HUDEP-2 (cell line): ENCODE results near the gene ADGRB3.
"Not testable (repeated sequence)": the region's sequence is repeated elsewhere in the genome, so short reads cannot be mapped to it uniquely, and the experiment has no call there.

ENCODE experiments used
- DNase-seq, 76 experiments: peaks; one replicate each; lab custom pipeline; 2025; ENCODE audit not compliant: unreplicated experiment in 76 of 76; lab: John Stamatoyannopoulos, UW

ADGRB3 gene

GRCh38 chr6:68735866-68736265 lies 100.8 kb downstream of the ADGRB3 start:
- no peak for DNase-seq

DNA sequence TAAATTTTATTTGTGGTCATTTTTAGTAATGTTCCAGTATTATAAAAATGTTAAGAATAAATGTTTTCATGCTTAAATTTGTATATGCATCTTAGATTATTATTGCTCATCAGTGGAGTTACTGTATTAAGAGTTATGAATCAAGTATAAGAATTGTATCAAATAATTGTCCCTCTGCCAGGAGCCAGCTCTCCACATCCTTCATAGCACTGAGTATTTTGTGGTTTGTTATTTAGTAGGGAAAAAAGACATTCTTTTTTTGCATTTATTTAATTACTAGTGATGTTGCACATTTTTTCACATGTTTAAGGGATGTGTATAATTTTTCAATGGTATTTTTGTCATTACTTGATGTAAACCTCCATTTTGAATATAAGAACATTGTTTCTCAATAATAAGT lies 102.0 kb downstream of the ADGRB3 start:
- no peak for DNase-seq

DNA sequence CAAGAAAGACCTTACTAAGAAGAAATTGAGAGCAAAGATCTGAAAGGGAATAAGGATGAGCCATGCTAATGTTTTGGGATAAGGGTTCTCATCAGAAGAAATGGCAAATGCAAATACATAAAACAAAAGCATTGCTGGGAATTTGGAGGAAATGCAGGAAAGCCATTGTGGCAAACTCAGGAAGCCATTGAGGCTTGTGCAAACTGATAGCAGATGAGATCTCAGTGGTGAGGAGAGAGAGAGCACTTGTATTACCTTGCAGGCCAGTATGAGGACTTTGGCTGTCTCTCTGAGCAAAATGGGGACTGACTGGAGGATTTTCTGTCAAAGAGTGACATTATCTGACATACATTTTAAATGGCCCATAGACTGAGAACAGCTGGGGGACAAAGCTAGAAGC lies 103.0 kb downstream of the ADGRB3 start:
- no peak for DNase-seq

DNA sequence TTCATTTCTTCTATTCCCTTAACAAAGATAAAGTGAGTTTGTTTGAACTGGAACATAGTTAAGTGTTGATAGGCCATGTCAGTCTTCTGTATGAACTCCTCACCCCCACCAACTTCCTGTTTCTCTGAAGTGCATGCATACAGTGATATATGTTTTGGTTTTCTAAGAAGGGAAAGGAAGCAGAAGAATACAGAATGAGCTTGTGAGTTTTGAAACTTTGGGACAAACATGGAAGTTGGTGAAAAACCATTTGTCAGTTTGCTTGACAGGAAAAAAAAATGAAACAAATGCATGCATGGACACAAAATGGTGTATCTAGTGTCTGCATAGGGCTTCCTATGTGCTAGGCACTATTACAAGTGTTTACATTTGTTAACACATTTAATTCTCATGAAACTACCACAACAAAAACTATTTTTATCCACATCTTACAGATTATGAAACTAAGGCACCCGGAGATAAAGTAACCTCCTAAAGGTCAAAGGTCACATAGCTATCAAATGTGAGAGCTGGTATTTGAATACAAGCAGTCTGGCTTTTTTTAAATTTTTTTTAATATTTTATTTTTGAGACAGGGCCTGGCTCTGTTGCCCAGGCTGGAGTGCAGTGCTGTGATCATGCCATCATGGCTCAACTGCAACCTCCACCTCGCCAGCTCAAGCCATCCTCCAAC lies 105.9 kb downstream of the ADGRB3 start:
- no peak for DNase-seq

- DNase-seq: no peak
These were observed 106.7 kb downstream of the ADGRB3 start for GRCh38 chr6:68741501-68742386.

DNA sequence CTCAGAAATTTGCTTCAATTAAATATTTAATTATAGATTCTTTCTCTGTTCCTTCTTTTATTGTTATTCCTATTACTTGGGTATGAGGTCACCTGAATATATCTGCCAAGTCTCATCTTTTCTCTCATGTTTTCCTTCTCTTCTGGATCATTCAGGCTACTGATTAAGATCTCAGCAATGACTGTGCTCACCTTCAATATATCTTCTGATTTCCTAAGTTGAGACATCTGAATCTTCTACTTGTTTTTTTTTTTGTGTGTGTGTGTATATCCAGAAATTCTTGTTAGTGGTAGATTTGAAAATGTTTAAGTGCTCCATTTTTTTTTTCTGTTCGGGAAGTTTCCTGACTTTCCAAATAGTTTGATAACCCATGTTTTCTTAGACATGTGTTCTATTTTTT lies 108.0 kb downstream of the ADGRB3 start:
- no peak for DNase-seq

GRCh38 chr6:68744376-68744775 lies 109.3 kb downstream of the ADGRB3 start:
- not testable (repeated sequence) for DNase-seq

DNA sequence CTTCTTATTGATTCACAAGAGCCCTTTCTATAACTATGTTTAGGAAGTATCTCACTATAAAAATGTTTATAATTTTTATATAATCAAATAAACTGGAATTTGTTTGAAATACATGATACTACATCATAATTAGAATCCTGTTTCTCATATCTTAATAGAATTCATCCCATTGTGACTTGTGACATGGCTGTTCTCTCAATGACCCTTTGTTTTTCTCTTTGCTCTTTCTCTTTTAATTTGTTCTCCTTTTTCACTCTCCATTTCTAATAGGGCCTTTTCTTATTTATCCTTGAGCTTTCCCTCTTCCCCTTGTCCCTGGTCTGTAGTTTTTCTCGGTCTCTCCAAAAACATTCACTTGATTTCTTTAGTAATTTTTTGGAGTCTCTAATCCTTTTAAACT lies 111.3 kb downstream of the ADGRB3 start:
- DNase-seq: no peak

GRCh38 chr6:68747110-68747790 lies 112.2 kb downstream of the ADGRB3 start:
- no peak for DNase-seq

DNA sequence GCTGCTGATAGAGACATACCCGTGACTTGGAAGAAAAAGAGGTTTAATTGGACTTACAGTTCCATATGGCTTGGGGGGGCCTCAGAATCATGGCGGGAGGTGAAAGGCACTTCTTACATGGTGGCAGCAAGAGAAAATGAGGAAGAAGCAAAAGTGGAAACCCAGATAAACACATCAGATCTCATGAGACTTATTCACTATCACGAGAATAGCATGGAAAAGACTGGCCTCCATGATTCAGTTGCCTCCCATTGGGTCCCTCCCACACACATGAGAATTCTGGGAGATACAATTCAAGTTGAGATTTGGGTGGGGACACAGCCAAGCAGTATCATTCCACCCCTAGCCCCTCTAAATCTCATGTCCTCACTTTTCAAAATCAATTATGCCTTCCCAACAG lies 112.8 kb downstream of the ADGRB3 start:
- not testable (repeated sequence) for DNase-seq

GRCh38 chr6:68754681-68755213 lies 119.7 kb downstream of the ADGRB3 start:
- no peak for DNase-seq

DNA sequence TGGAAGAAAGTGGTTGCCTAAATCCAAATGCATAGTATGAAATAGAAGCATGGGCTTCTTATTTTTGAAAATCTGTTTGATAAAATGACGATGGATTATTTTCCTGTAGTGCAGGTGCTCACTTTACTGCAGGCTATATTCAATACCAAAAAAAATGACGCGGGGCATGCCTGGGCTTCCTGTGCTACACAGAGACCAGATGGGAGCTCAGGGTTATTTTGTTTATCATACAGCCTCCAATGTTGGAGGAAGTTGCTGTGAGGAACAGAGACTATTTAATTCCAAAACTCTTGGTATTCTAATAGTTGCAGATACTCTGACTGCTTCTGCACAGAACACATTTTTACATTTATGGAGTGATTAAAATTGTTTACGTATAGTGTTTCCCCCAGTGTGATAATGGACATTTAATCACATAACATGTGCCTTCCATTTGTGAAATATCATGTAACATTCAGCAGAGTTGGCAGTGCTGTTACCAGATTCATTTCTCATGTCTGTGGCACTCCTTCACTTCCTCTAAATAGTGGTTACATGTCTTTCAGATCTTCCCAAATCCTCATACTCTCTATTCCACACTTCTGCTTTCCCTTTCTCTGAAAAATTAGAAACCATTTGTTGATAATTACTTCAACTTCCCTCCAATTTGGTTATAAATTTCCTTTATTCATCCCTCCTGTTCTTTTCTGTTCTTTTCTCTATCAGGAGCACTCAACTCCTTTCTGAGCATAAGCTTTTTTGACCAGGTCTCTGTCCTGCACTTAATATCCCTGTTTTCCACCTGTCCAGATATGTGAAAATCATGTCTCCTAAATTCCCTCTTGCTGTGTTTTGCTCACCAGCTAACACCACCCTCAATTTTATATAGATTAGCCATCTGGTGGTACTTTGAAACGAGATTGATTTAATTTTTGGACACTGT lies 121.6 kb downstream of the ADGRB3 start:
- no peak for DNase-seq

DNA sequence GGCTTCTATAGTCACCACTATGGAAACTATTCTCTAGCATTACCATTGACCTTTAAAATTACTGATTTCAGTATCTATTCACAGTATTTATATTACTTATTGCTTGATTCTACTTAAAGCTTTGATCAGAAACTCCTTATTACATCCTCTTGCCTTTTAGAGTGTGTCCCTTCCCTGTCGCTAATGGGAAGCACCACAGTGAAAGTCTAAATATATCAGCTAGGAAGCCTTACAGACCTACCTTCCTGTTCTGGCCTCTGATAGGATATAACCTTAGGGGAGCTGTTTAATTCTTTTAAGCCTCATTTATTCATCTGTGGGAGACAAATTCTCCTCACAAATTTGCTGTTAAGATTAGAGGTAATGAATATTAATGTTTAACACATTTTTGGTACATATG lies 122.7 kb downstream of the ADGRB3 start:
- DNase-seq: no peak

GRCh38 chr6:68758559-68758958 lies 123.5 kb downstream of the ADGRB3 start:
- no peak for DNase-seq

GRCh38 chr6:68760485-68760884 lies 125.4 kb downstream of the ADGRB3 start:
- DNase-seq: no peak

GRCh38 chr6:68760941-68761676 lies 126.0 kb downstream of the ADGRB3 start:
- DNase-seq: no peak

- DNase-seq: no peak
These were observed 126.9 kb downstream of the ADGRB3 start for GRCh38 chr6:68761985-68762384.

- no peak for DNase-seq
These were observed 136.3 kb downstream of the ADGRB3 start for GRCh38 chr6:68771426-68771825.

- DNase-seq: no peak
These were observed 139.8 kb downstream of the ADGRB3 start for GRCh38 chr6:68774843-68775242.

DNA sequence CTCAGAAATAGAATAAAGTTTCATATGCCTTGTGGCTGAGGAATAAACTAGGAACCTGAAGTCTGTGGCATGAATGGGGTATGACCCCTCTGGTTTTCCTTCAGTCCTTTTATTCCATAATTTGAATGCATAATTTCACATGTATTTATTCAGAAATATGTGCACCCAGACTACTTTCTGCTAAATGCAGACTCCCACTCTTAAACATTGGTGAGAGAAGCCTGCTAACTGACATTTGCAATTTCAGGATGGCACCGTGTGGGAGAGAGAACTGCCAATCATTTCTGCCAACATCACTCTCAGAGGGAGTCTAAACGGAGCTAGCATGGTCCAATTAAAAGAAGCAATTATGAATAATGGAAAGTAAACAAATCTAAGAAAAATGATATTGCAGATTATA lies 141.3 kb downstream of the ADGRB3 start:
- no peak for DNase-seq
